GM19324 (cell line): ENCODE results near the gene ZNF605.
A peak's percentile ranks its signal among the peaks of the same experiment; 100 is the strongest.
"Not testable (repeated sequence)": the region's sequence is repeated elsewhere in the genome, so short reads cannot be mapped to it uniquely, and the experiment has no call there.

Experiments
- ATAC-seq: cut with Tn5 transposase; IDR thresholded peaks from one replicate; pipeline ENCODE4 v1.9.1; 2021; ENCODE audit warnings: mild to moderate bottlenecking, moderate library complexity; ENCODE audit not compliant: unreplicated experiment, low FRiP score

ZNF605 gene

GRCh38 chr12:132956011-132956788 lies at the start of gene ZNF605:
Gene ZNF605 (minus strand): TSS chr12:132956306. CDS start chr12:132945635, 10,671 bp downstream.
- ATAC-seq = peak; percentile 93

GRCh38 chr12:132998741-132999140 lies 42.6 kb upstream of the ZNF605 start:
- no peak for ATAC-seq

- ATAC-seq = peak; percentile 1
Observed at GRCh38 chr12:132986885-132987225, 30.7 kb upstream of the ZNF605 start.

GRCh38 chr12:132986001-132986884 lies 30.1 kb upstream of the ZNF605 start, which contains the start of gene ZNF26:
Gene ZNF26 (plus strand): TSS chr12:132986367. CDS start chr12:132986841, 474 bp downstream.
- ATAC-seq = peak; percentile 98

GRCh38 chr12:132976870-132977269 lies 20.8 kb upstream of the ZNF605 start:
- not testable (repeated sequence) for ATAC-seq

- ATAC-seq = no peak
Observed at GRCh38 chr12:132972374-132972773, 16.3 kb upstream of the ZNF605 start.

GRCh38 chr12:132967736-132968135 lies 11.6 kb upstream of the ZNF605 start:
- no peak for ATAC-seq

- ATAC-seq = no peak
Observed at GRCh38 chr12:132966676-132967415, 10.7 kb upstream of the ZNF605 start.

GRCh38 chr12:132965796-132966195 lies 9.7 kb upstream of the ZNF605 start:
- ATAC-seq = no peak

GRCh38 chr12:132963947-132964346 lies 7.8 kb upstream of the ZNF605 start:
- not testable (repeated sequence) for ATAC-seq

- ATAC-seq = not testable (repeated sequence)
Observed at GRCh38 chr12:132961790-132962189, 5.7 kb upstream of the ZNF605 start.

GRCh38 chr12:132955094-132956010 lies 754 bp downstream of the ZNF605 start:
- ATAC-seq = no peak

GRCh38 chr12:132954471-132955048 lies 1.5 kb downstream of the ZNF605 start:
- no peak for ATAC-seq

- no peak for ATAC-seq
Observed at GRCh38 chr12:132953771-132954170, 2.3 kb downstream of the ZNF605 start.

- ATAC-seq = no peak
Observed at GRCh38 chr12:132953163-132953425, 3.0 kb downstream of the ZNF605 start.

- ATAC-seq = no peak
Observed at GRCh38 chr12:132952371-132953162, 3.5 kb downstream of the ZNF605 start.

- no peak for ATAC-seq
Observed at GRCh38 chr12:132951649-132952048, 4.5 kb downstream of the ZNF605 start.

GRCh38 chr12:132950844-132951535 lies 5.1 kb downstream of the ZNF605 start:
- ATAC-seq = no peak
